Right cardiac atrium (tissue), 5 donors: Measurements from ENCODE around the gene JARID2. TPM values are rescaled to one million over a fixed set of nuclear protein-coding genes. Genes with fewer than 3 reads are reported as not detected.

Source experiments
- ATAC-seq, 2 donors: fragments of 200-7000 bp; cut with Tn5 transposase; one replicate each; pipeline versions ENCODE4 v1.8.0 to v1.9.1; 2020; ENCODE audit warnings: moderate library complexity in 2 of 2, mild to moderate bottlenecking in 1 of 2
- DNase-seq, 3 donors: peaks; one replicate each; pipeline ENCODE4 v3.0.0-alpha.2; 2020
- H3K27ac ChIP-seq: one replicate; pipeline ENCODE4 v1.5.1; 2013; ENCODE audit warnings: mild to moderate bottlenecking, low read length, control low read depth, moderate library complexity
- H3K27me3 ChIP-seq: one replicate; pipeline ENCODE4 v1.6.1; 2013; ENCODE audit not compliant: control insufficient read depth, insufficient read depth
- H3K4me1 ChIP-seq: one replicate; pipeline ENCODE4 v1.6.1; 2013; ENCODE audit warnings: low read length; ENCODE audit not compliant: control insufficient read depth, insufficient read depth
- H3K4me3 ChIP-seq: one replicate; pipeline ENCODE4 v1.5.1; 2013; ENCODE audit warnings: low read length, control low read depth
- H3K9me3 ChIP-seq: one replicate; pipeline ENCODE4 v1.6.1; 2013; ENCODE audit warnings: low read length; ENCODE audit not compliant: control insufficient read depth
- WGBS: extraction: QIAGEN DNeasy Blood & Tissue Kit; methylation state at CpG from one replicate; pipeline ENCODE4 v1.1.7; 2013; 5-methylcytosine and 5-hydroxymethylcytosine counted together
- intact Hi-C, 4 donors: fragments of 100-400 bp; cut with DNase I; formaldehyde crosslinking; loops; one replicate each; pipeline versions ENCODE4 v1.11.0 to v1.14.0; 2022 to 2023
- polyA plus RNA-seq: library from polyadenylated mRNA; stranded (reverse); fragments of 200-250 nt; gene quantifications from one replicate; pipeline ENCODE4 v1.2.3, GENCODE V29; 2013
- total RNA-seq, 4 donors: library from RNA; stranded (reverse); fragmentation: NEBNext Ultra II Directional; extraction: Animal tissue kit (Norgen Biotek cat#: 25700); gene quantifications; one replicate each; pipeline ENCODE4 v1.2.1, GENCODE V29; 2021
- donor health status: healthy with polysubstance abuse.
- donor health status: DM: no; HTN: yes; CAD: no.
- donor health status: DM: no; HTN: no; CAD: no.
- donor health status: DM: no; HTN: yes; CAD: no; lungs with severe emphysema.
- donor health status: DM: yes; HTN: yes; CAD: no.

Gene JARID2
- total and polyA plus RNA-seq, 5 donors: 4.1 to 10.1 (median 9.1) TPM

- Histone ChIP-seq H3K4me3 (no peak overlapping the region), H3K27me3 (no peaks in the 10 kb centered on the region), H3K4me1 (peaks cover 15% of the 10 kb centered on the region), H3K27ac (no peak overlapping the region), H3K9me3 (no peaks in the 10 kb centered on the region)
- DNase-seq (no peak), ATAC-seq (peak; percentile 35 to 61)
- 37% methylated on average over 4 of the region's 4 CpGs for WGBS
- intact Hi-C loops: no loop called here
Observed at GRCh38 chr6:15329197-15329671, 83.4 kb downstream of the JARID2 start.

- DNase-seq (no peak), ATAC-seq (no peak)
- 58% methylated on average over 8 of the region's 8 CpGs for WGBS
- Histone ChIP-seq H3K4me3 (no peak overlapping the region), H3K9me3 (no peaks in the 10 kb centered on the region), H3K4me1 (peaks cover 15% of the 10 kb centered on the region), H3K27me3 (no peaks in the 10 kb centered on the region), H3K27ac (no peak overlapping the region)
- intact Hi-C loops: no loop called here
Observed at GRCh38 chr6:15330174-15330944, 84.5 kb downstream of the JARID2 start.

GRCh38 chr6:15331143-15331542 is 85.3 kb downstream of the JARID2 start:
- Histone ChIP-seq H3K27ac (no peak overlapping the region), H3K27me3 (no peaks in the 10 kb centered on the region), H3K9me3 (no peaks in the 10 kb centered on the region), H3K4me3 (no peak overlapping the region), H3K4me1 (peaks cover 16% of the 10 kb centered on the region)
- DNase-seq (no peak), ATAC-seq (no peak)
- intact Hi-C loops: no loop called here

GRCh38 chr6:15331629-15332251 is 85.9 kb downstream of the JARID2 start:
- peaks cover 11% of the 10 kb centered on the region for H3K4me1 ChIP-seq
- WGBS: 88% methylated on average over 13 of the region's 13 CpGs

GRCh38 chr6:15332446-15332845 is 86.6 kb downstream of the JARID2 start:
- Histone ChIP-seq H3K27ac (no peak overlapping the region), H3K4me1 (peaks cover 12% of the 10 kb centered on the region), H3K27me3 (no peaks in the 10 kb centered on the region), H3K4me3 (no peak overlapping the region), H3K9me3 (no peaks in the 10 kb centered on the region)
- intact Hi-C loops: no loop called here
- ATAC-seq (no peak), DNase-seq (no peak)
- WGBS: 73% methylated on average over 2 of the region's 2 CpGs

More at GRCh38 chr6:15331629-15332251, 85.9 kb downstream of the JARID2 start:
- no peak for DNase-seq
- intact Hi-C loops: no loop called here
- no peak for ATAC-seq
- Histone ChIP-seq H3K9me3 (no peaks in the 10 kb centered on the region), H3K27me3 (no peaks in the 10 kb centered on the region), H3K4me3 (no peak overlapping the region), H3K27ac (no peak overlapping the region)

GRCh38 chr6:15335385-15335784 is 89.5 kb downstream of the JARID2 start:
- intact Hi-C loops: no loop called here
- ATAC-seq (no peak), DNase-seq (no peak)
- peaks cover 17% of the 10 kb centered on the region for H3K4me1 ChIP-seq
- no peak overlapping the region for H3K27ac ChIP-seq
- no peaks in the 10 kb centered on the region for H3K27me3 ChIP-seq
- H3K4me3 ChIP-seq: no peak overlapping the region
- no peaks in the 10 kb centered on the region for H3K9me3 ChIP-seq

GRCh38 chr6:15335916-15336315 is 90.0 kb downstream of the JARID2 start:
- no peak for ATAC-seq
- 88% methylated on average over 4 of the region's 4 CpGs for WGBS
- DNase-seq: no peak
- Histone ChIP-seq H3K9me3 (no peaks in the 10 kb centered on the region), H3K4me1 (peaks cover 17% of the 10 kb centered on the region), H3K27ac (no peak overlapping the region), H3K4me3 (no peak overlapping the region), H3K27me3 (no peaks in the 10 kb centered on the region)
- intact Hi-C loops: no loop called here

- no peak for ATAC-seq
- H3K4me1 ChIP-seq: peaks cover 16% of the 10 kb centered on the region
- WGBS: 59% methylated on average over 9 of the region's 9 CpGs
Observed at GRCh38 chr6:15336900-15337560, 91.2 kb downstream of the JARID2 start.

GRCh38 chr6:15337582-15337981 is 91.7 kb downstream of the JARID2 start:
- Histone ChIP-seq H3K4me3 (no peak overlapping the region), H3K4me1 (peaks cover 16% of the 10 kb centered on the region), H3K27ac (no peak overlapping the region), H3K9me3 (no peaks in the 10 kb centered on the region), H3K27me3 (no peaks in the 10 kb centered on the region)
- no peak for DNase-seq
- WGBS: 76% methylated on average over 3 of the region's 3 CpGs
- intact Hi-C loops: no loop called here
- no peak for ATAC-seq

More at GRCh38 chr6:15336900-15337560, 91.2 kb downstream of the JARID2 start:
- no peak overlapping the region for H3K27ac ChIP-seq
- H3K4me3 ChIP-seq: no peak overlapping the region
- no peaks in the 10 kb centered on the region for H3K9me3 ChIP-seq
- no peaks in the 10 kb centered on the region for H3K27me3 ChIP-seq
- intact Hi-C loops: no loop called here
- DNase-seq: no peak

GRCh38 chr6:15338476-15338875 is 92.6 kb downstream of the JARID2 start:
- intact Hi-C loops: no loop called here
- Histone ChIP-seq H3K4me3 (no peak overlapping the region), H3K4me1 (peaks cover 16% of the 10 kb centered on the region), H3K27me3 (no peaks in the 10 kb centered on the region), H3K27ac (no peak overlapping the region), H3K9me3 (no peaks in the 10 kb centered on the region)
- no peak for DNase-seq
- WGBS: 85% methylated on average over 1 of the region's 1 CpG
- ATAC-seq: peak; percentile 42 to 43

GRCh38 chr6:15339081-15339480 is 93.2 kb downstream of the JARID2 start:
- no peak for DNase-seq
- 95% methylated on average over 4 of the region's 4 CpGs for WGBS

More at GRCh38 chr6:15339081-15339480, 93.2 kb downstream of the JARID2 start:
- Histone ChIP-seq H3K27ac (no peak overlapping the region), H3K27me3 (no peaks in the 10 kb centered on the region), H3K9me3 (no peaks in the 10 kb centered on the region), H3K4me1 (peaks cover 16% of the 10 kb centered on the region), H3K4me3 (no peak overlapping the region)
- intact Hi-C loops: no loop called here
- ATAC-seq: no peak
